ENCODE measurements around the gene ME2.

DNA sequence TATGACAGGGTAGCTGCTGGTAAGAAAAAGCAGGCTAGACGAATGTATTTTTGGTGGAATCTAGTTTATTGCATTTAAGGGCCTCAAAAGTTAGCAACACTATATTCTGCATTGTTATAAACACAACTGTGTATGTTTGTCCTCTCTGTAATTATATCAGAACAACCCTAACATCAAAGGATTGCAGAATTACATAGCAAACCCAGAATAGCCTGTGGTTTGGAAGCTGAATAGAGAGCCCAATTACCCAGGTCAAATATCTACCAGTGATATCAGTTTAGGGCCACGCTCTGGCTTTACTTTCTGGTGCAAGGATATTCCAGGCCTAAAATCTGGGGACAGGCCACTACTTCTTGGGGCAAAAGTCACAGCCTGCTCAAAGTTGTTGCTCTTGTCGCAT, 34.0 kb upstream of the ME2 start:
- TF ChIP-seq, protein P1, sequence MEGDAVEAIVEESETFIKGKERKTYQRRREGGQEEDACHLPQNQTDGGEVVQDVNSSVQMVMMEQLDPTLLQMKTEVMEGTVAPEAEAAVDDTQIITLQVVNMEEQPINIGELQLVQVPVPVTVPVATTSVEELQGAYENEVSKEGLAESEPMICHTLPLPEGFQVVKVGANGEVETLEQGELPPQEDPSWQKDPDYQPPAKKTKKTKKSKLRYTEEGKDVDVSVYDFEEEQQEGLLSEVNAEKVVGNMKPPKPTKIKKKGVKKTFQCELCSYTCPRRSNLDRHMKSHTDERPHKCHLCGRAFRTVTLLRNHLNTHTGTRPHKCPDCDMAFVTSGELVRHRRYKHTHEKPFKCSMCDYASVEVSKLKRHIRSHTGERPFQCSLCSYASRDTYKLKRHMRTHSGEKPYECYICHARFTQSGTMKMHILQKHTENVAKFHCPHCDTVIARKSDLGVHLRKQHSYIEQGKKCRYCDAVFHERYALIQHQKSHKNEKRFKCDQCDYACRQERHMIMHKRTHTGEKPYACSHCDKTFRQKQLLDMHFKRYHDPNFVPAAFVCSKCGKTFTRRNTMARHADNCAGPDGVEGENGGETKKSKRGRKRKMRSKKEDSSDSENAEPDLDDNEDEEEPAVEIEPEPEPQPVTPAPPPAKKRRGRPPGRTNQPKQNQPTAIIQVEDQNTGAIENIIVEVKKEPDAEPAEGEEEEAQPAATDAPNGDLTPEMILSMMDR (conservative IDR thresholded peaks at IDR 0.05; ENCODE audit: low read length), result no peak
- TF ChIP-seq EZH2phosphoT487 (IDR thresholded peaks at IDR 0.05; ENCODE audit: borderline replicate concordance), result no peak

All from Loucy (cell line).